Fibroblast of the aortic adventitia (primary cell): ENCODE data around the gene TSHZ3. TPM values are rescaled to one million over a fixed set of nuclear protein-coding genes. Genes with fewer than 3 reads are reported as not detected.

ENCODE experiments used
- DNase-seq: peaks from one replicate; pipeline ENCODE4 v3.0.0-alpha.2; 2010; ENCODE audit warnings: low read depth
- H3K4me3 ChIP-seq: 2 replicates; pipeline ENCODE4 v1.5.1; 2011; ENCODE audit warnings: low read depth, mild to moderate bottlenecking, control low read depth, low read length, moderate library complexity
- CTCF ChIP-seq: IDR thresholded peaks from 2 replicates; pipeline ENCODE4 v1.5.1; 2011; ENCODE audit warnings: mild to moderate bottlenecking, low read length, control low read depth, inconsistent platforms; ENCODE audit not compliant: insufficient read depth
- total RNA-seq: library from RNA; depleted of rRNA; stranded (reverse); fragments of >200 nt; gene quantifications from 2 replicates; pipeline ENCODE4 v1.2.3, GENCODE V29; 2012; ENCODE audit warnings: low replicate concordance

TSHZ3 gene
- total RNA-seq, 1 donor: 14.0 TPM

GRCh38 chr19:31274251-31275067 lies 74.8 kb downstream of the TSHZ3 start:
- TF ChIP-seq CTCF: no peak
- no peak overlapping the region for H3K4me3 ChIP-seq
- no peak for DNase-seq

GRCh38 chr19:31272583-31273106 lies 76.6 kb downstream of the TSHZ3 start:
- TF ChIP-seq CTCF: no peak
- H3K4me3 ChIP-seq: no peak overlapping the region
- no peak for DNase-seq

GRCh38 chr19:31271306-31271911 lies 77.8 kb downstream of the TSHZ3 start:
- no peak for DNase-seq
- H3K4me3 ChIP-seq: no peak overlapping the region
- no peak for TF ChIP-seq CTCF

GRCh38 chr19:31270897-31271296 lies 78.3 kb downstream of the TSHZ3 start:
- DNase-seq: peak; percentile 90

GRCh38 chr19:31269425-31270127 lies 79.7 kb downstream of the TSHZ3 start:
- no peak for DNase-seq
- no peak overlapping the region for H3K4me3 ChIP-seq
- no peak for TF ChIP-seq CTCF

More at GRCh38 chr19:31270897-31271296, 78.3 kb downstream of the TSHZ3 start:
- TF ChIP-seq CTCF: no peak
- no peak overlapping the region for H3K4me3 ChIP-seq

GRCh38 chr19:31268751-31269383 lies 80.4 kb downstream of the TSHZ3 start:
- TF ChIP-seq CTCF: no peak
- no peak overlapping the region for H3K4me3 ChIP-seq
- no peak for DNase-seq
